ENCODE results near the gene KDM5B.
"Not testable (repeated sequence)": the region's sequence is repeated elsewhere in the genome, so short reads cannot be mapped to it uniquely, and the experiment has no call there.

KDM5B gene

GRCh38 chr1:202745323-202745888, 62.8 kb downstream of the KDM5B start:
- no peak overlapping the region for H3K4me3 ChIP-seq (ENCODE audit: control insufficient read depth, low read depth, low read length)
- no peak for DNase-seq (ENCODE audit: low read depth)
- no peak for TF ChIP-seq CTCF (IDR thresholded peaks at IDR 0.05; ENCODE audit: control insufficient read depth, insufficient read depth, low read depth, low read length, missing control alignments)

- DNase-seq (ENCODE audit: low read depth); H3K4me3 ChIP-seq (ENCODE audit: control insufficient read depth, low read depth, low read length): not testable (repeated sequence)
Measured at GRCh38 chr1:202744770-202745169, 63.5 kb downstream of the KDM5B start.

- no peak for TF ChIP-seq CTCF (IDR thresholded peaks at IDR 0.05; ENCODE audit: control insufficient read depth, insufficient read depth, low read depth, low read length, missing control alignments)
- DNase-seq (ENCODE audit: low read depth) = no peak
- no peak overlapping the region for H3K4me3 ChIP-seq (ENCODE audit: control insufficient read depth, low read depth, low read length)
Measured at GRCh38 chr1:202742496-202742895, 65.7 kb downstream of the KDM5B start.

- no peak overlapping the region for H3K4me3 ChIP-seq (ENCODE audit: control insufficient read depth, low read depth, low read length)
- TF ChIP-seq CTCF (IDR thresholded peaks at IDR 0.05; ENCODE audit: control insufficient read depth, insufficient read depth, low read depth, low read length, missing control alignments) = no peak
- no peak for DNase-seq (ENCODE audit: low read depth)
Measured at GRCh38 chr1:202733251-202733650, 75.0 kb downstream of the KDM5B start.

- DNase-seq (ENCODE audit: low read depth) = no peak
- TF ChIP-seq CTCF (IDR thresholded peaks at IDR 0.05; ENCODE audit: control insufficient read depth, insufficient read depth, low read depth, low read length, missing control alignments) = no peak
- no peak overlapping the region for H3K4me3 ChIP-seq (ENCODE audit: control insufficient read depth, low read depth, low read length)
Measured at GRCh38 chr1:202728951-202729350, 79.3 kb downstream of the KDM5B start.

GRCh38 chr1:202725526-202725925, 82.7 kb downstream of the KDM5B start:
- H3K4me3 ChIP-seq (ENCODE audit: control insufficient read depth, low read depth, low read length) = no peak overlapping the region
- DNase-seq (ENCODE audit: low read depth) = no peak
- TF ChIP-seq CTCF (IDR thresholded peaks at IDR 0.05; ENCODE audit: control insufficient read depth, insufficient read depth, low read depth, low read length, missing control alignments) = no peak

GRCh38 chr1:202723708-202724107, 84.5 kb downstream of the KDM5B start:
- H3K4me3 ChIP-seq (ENCODE audit: control insufficient read depth, low read depth, low read length) = no peak overlapping the region
- TF ChIP-seq CTCF (IDR thresholded peaks at IDR 0.05; ENCODE audit: control insufficient read depth, insufficient read depth, low read depth, low read length, missing control alignments) = no peak
- DNase-seq (ENCODE audit: low read depth) = no peak

GRCh38 chr1:202723046-202723445, 85.2 kb downstream of the KDM5B start:
- not testable (repeated sequence) for DNase-seq (ENCODE audit: low read depth); H3K4me3 ChIP-seq (ENCODE audit: control insufficient read depth, low read depth, low read length)

All from AG09309 (cell line).